GM21390 (cell line): ENCODE measurements around the gene FHOD3.

ENCODE experiments used
- ATAC-seq: cut with Tn5 transposase; IDR thresholded peaks from one replicate; pipeline ENCODE4 v1.9.1; 2021; ENCODE audit not compliant: unreplicated experiment

The FHOD3 gene

GRCh38 chr18:36649205-36649604 lies 351.7 kb downstream of the FHOD3 start:
- no peak for ATAC-seq

GRCh38 chr18:36650266-36650665 lies 352.8 kb downstream of the FHOD3 start:
- ATAC-seq, result no peak

GRCh38 chr18:36650906-36651305 lies 353.4 kb downstream of the FHOD3 start:
- ATAC-seq, result no peak

GRCh38 chr18:36652503-36652902 lies 355.0 kb downstream of the FHOD3 start:
- ATAC-seq, result no peak

GRCh38 chr18:36653141-36653869 lies 355.8 kb downstream of the FHOD3 start:
- ATAC-seq, result no peak

GRCh38 chr18:36653870-36654269 lies 356.4 kb downstream of the FHOD3 start:
- ATAC-seq, result no peak

GRCh38 chr18:36655074-36655473 lies 357.6 kb downstream of the FHOD3 start:
- ATAC-seq, result no peak

- no peak for ATAC-seq
Measured at GRCh38 chr18:36655930-36656329, 358.4 kb downstream of the FHOD3 start.

- ATAC-seq, result no peak
Measured at GRCh38 chr18:36658611-36659010, 361.1 kb downstream of the FHOD3 start.

- ATAC-seq, result no peak
Measured at GRCh38 chr18:36660311-36660710, 362.8 kb downstream of the FHOD3 start.

GRCh38 chr18:36661999-36662398 lies 364.5 kb downstream of the FHOD3 start:
- no peak for ATAC-seq

- ATAC-seq, result no peak
Measured at GRCh38 chr18:36663312-36663711, 365.8 kb downstream of the FHOD3 start.

GRCh38 chr18:36665952-36666351 lies 368.4 kb downstream of the FHOD3 start:
- no peak for ATAC-seq

- ATAC-seq, result no peak
Measured at GRCh38 chr18:36667811-36668210, 370.3 kb downstream of the FHOD3 start.

GRCh38 chr18:36668349-36668748 lies 370.8 kb downstream of the FHOD3 start:
- no peak for ATAC-seq

GRCh38 chr18:36672437-36673344 lies 375.2 kb downstream of the FHOD3 start:
- ATAC-seq, result peak; percentile 86

GRCh38 chr18:36673452-36673851 lies 375.9 kb downstream of the FHOD3 start:
- ATAC-seq, result no peak

- no peak for ATAC-seq
Measured at GRCh38 chr18:36675076-36675475, 377.6 kb downstream of the FHOD3 start.

GRCh38 chr18:36675542-36675941 lies 378.0 kb downstream of the FHOD3 start:
- ATAC-seq, result no peak

- ATAC-seq, result no peak
Measured at GRCh38 chr18:36676629-36677028, 379.1 kb downstream of the FHOD3 start.

- no peak for ATAC-seq
Measured at GRCh38 chr18:36680042-36680441, 382.5 kb downstream of the FHOD3 start.

- ATAC-seq, result no peak
Measured at GRCh38 chr18:36685580-36685979, 388.1 kb downstream of the FHOD3 start.
